NK-92 (cell line): ENCODE data around the gene KANK4.
"Not testable (repeated sequence)": the region's sequence is repeated elsewhere in the genome, so short reads cannot be mapped to it uniquely, and the experiment has no call there.

ENCODE experiments used
- DNase-seq: peaks from one replicate; lab custom pipeline; 2025; ENCODE audit not compliant: unreplicated experiment; lab: John Stamatoyannopoulos, UW

Gene KANK4

GRCh38 chr1:62240651-62241370, 78.4 kb downstream of the KANK4 start:
- DNase-seq: no peak

GRCh38 chr1:62239652-62240403, 79.4 kb downstream of the KANK4 start:
- DNase-seq: not testable (repeated sequence)

GRCh38 chr1:62238507-62238906, 80.7 kb downstream of the KANK4 start:
- no peak for DNase-seq

- DNase-seq: no peak
Observed at GRCh38 chr1:62237950-62238374, 81.3 kb downstream of the KANK4 start.

- no peak for DNase-seq
Observed at GRCh38 chr1:62237361-62237760, 81.9 kb downstream of the KANK4 start.

GRCh38 chr1:62235576-62235975, 83.7 kb downstream of the KANK4 start:
- DNase-seq: no peak

GRCh38 chr1:62234688-62235087, 84.5 kb downstream of the KANK4 start:
- DNase-seq: no peak

- DNase-seq: no peak
Observed at GRCh38 chr1:62233926-62234450, 85.2 kb downstream of the KANK4 start.

- DNase-seq: no peak
Observed at GRCh38 chr1:62232871-62233278, 86.4 kb downstream of the KANK4 start.

- no peak for DNase-seq
Observed at GRCh38 chr1:62230718-62231117, 88.5 kb downstream of the KANK4 start.

GRCh38 chr1:62229932-62230331, 89.3 kb downstream of the KANK4 start:
- DNase-seq: no peak

- no peak for DNase-seq
Observed at GRCh38 chr1:62229468-62229867, 89.8 kb downstream of the KANK4 start.

- no peak for DNase-seq
Observed at GRCh38 chr1:62228883-62229187, 90.4 kb downstream of the KANK4 start.

- DNase-seq: no peak
Observed at GRCh38 chr1:62228136-62228882, 90.9 kb downstream of the KANK4 start.

- DNase-seq: no peak
Observed at GRCh38 chr1:62227496-62227895, 91.7 kb downstream of the KANK4 start.

GRCh38 chr1:62224182-62224581, 95.1 kb downstream of the KANK4 start:
- no peak for DNase-seq

GRCh38 chr1:62222321-62222720, 96.9 kb downstream of the KANK4 start:
- DNase-seq: no peak

GRCh38 chr1:62221171-62221570, 98.1 kb downstream of the KANK4 start:
- DNase-seq: no peak

GRCh38 chr1:62220456-62220855, 98.8 kb downstream of the KANK4 start:
- DNase-seq: not testable (repeated sequence)

- no peak for DNase-seq
Observed at GRCh38 chr1:62218604-62219003, 100.6 kb downstream of the KANK4 start.

GRCh38 chr1:62213075-62213914, 105.9 kb downstream of the KANK4 start:
- no peak for DNase-seq
